ENCODE data around the gene SLC35E1.
A peak's percentile ranks its signal among the peaks of the same experiment; 100 is the strongest.

DNA sequence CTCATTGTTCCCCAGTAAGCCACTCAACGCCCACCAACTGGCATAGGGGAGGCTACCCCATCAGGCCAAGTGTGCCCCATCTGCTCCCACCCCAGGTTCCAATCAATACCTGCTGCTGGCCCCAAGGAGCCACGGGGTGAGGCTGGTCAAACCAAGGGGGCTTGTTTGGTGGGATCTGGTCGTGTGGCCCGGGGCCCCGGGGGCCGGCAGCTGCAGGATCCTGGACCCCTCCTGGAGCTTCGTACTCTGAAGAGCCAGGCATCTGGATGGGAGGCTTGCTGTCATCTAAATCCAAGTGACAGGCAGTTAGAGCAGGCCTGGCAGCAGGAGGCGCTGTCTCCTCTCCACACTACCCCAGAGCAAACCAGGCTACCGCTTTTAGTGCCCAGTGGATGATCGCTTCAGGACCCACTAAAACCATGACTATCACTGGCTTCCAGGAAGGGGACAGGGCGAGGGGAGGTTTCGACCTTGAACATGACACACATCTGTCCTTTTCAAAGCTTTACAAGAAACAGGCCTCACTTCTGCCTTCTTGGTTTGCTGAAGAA, 44.2 kb downstream of the SLC35E1 start:
- peak; percentile 39; the same call in 1 of the 2 replicates for TF ChIP-seq POLR2AphosphoS5 (IDR thresholded peaks at IDR 0.05; ENCODE audit: low read depth)
- peak; percentile 55 for TF ChIP-seq CTCF (IDR thresholded peaks at IDR 0.05; ENCODE audit: insufficient read depth, low read length)
- no peak for TF ChIP-seq SPI1 (IDR thresholded peaks at IDR 0.05; ENCODE audit: borderline replicate concordance, low read depth)
- TF ChIP-seq GABPA (IDR thresholded peaks at IDR 0.05; ENCODE audit: low read depth) = no peak
- no peak for TF ChIP-seq REST (IDR thresholded peaks at IDR 0.05; ENCODE audit: insufficient replicate concordance, low read depth)
